ENCODE measurements around the gene DOK5.

DOK5 gene

DNA sequence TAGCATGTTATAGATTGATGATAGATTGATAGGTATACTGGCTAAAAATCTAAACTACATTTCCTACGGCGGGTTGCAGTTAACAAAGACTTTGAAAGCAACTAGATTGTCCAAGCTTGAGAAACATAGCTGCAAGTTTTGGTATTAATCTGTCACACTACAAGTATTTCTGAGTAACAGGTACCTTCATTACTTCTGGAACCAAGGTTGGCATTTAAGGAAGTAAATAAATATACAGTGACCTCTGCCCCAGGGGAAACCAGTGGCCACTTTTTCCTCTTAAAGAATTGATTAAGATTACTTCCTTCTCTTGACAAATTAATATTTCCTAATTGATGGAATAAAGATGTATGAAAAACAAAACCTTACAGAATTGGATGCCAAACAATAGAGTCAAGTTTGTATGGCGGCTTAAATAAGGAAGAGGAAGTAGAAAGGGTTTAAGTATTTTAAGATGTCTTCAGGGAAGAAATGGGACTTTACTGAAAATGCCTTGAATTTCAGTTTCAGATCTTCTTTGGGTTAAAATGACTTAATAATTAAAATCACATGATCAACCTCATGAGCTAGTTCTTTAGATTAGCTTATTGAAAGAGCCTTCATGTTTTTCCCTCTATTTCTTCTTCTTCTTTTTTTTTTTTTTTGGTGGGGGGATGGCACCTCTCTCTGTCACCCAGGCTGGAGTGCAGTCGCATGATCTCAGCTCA lies 132.8 kb downstream of the DOK5 start:
- H3K4me3 ChIP-seq (ENCODE audit: low read depth, low read length), result no peak overlapping the region
- TF ChIP-seq CTCF (IDR thresholded peaks at IDR 0.05; ENCODE audit: low read depth, low read length, missing control alignments), result no peak
- H3K36me3 ChIP-seq (replicated peaks), result no peaks in the 10 kb centered on the region
- H3K27ac ChIP-seq, result no peak overlapping the region
- DNase-seq, result no peak
- no peaks in the 10 kb centered on the region for H3K27me3 ChIP-seq (replicated peaks)
- in situ Hi-C loops (cut with HindIII; ENCODE audit: low pct_ligation_motif_present, low sequenced_read_pairs), result no loop called here

- TF ChIP-seq CTCF (IDR thresholded peaks at IDR 0.05; ENCODE audit: low read depth, low read length, missing control alignments), result no peak
- no peak overlapping the region for H3K27ac ChIP-seq
- no peak overlapping the region for H3K4me3 ChIP-seq (ENCODE audit: low read depth, low read length)
- H3K27me3 ChIP-seq (replicated peaks), result no peaks in the 10 kb centered on the region
- H3K36me3 ChIP-seq (replicated peaks), result no peaks in the 10 kb centered on the region
- in situ Hi-C loops (cut with HindIII; ENCODE audit: low pct_ligation_motif_present, low sequenced_read_pairs), result no loop called here
- DNase-seq, result no peak
Measured at GRCh38 chr20:54608943-54609342, 133.6 kb downstream of the DOK5 start.

DNA sequence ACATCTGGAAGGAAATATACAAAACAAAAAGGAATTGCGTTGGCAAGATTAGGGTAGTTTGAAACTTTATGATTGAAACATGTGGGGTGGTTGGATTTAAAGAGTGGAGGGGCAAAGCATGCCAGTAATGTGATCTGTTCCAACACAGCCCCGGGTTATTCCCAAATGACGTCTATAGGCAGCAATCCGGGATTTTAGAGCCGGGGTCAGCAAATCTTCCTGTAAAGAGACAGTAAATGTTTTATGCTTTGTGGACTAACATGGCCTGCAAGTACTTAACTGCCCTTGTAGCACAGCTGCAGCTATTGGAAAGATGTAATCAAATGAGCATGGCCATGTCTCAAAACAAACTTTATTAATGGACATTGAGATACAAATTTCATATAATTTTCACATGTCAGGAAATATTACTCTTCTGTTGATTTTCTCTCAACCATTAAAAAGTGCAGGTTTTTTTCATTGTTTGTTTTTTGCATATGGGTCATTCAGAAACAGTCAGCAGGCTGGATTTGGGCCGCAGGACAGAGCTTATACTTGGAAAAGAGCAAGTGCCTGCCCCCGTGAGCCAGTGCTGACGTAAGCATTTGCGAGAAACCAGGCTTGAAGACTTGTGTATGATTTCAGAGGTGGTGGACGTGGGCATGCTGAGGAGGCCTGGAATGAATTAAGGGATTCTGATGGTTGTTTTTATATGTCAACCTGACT lies 136.5 kb downstream of the DOK5 start:
- no peak for TF ChIP-seq CTCF (IDR thresholded peaks at IDR 0.05; ENCODE audit: low read depth, low read length, missing control alignments)

GRCh38 chr20:54618412-54618811 lies 143.0 kb downstream of the DOK5 start:
- no peak for DNase-seq
- Histone ChIP-seq H3K27me3 (replicated peaks) (no peaks in the 10 kb centered on the region), H3K36me3 (replicated peaks) (no peaks in the 10 kb centered on the region), H3K4me3 (ENCODE audit: low read depth, low read length) (no peak overlapping the region), H3K27ac (no peak overlapping the region)
- TF ChIP-seq CTCF (IDR thresholded peaks at IDR 0.05; ENCODE audit: low read depth, low read length, missing control alignments), result no peak
- in situ Hi-C loops (cut with HindIII; ENCODE audit: low pct_ligation_motif_present, low sequenced_read_pairs), result no loop called here

More for the DNA sequence above, 136.5 kb downstream of the DOK5 start:
- Histone ChIP-seq H3K36me3 (replicated peaks) (no peaks in the 10 kb centered on the region), H3K27ac (no peak overlapping the region), H3K4me3 (ENCODE audit: low read depth, low read length) (no peak overlapping the region), H3K27me3 (replicated peaks) (no peaks in the 10 kb centered on the region)
- in situ Hi-C loops (cut with HindIII; ENCODE audit: low pct_ligation_motif_present, low sequenced_read_pairs), result no loop called here
- no peak for DNase-seq

DNA sequence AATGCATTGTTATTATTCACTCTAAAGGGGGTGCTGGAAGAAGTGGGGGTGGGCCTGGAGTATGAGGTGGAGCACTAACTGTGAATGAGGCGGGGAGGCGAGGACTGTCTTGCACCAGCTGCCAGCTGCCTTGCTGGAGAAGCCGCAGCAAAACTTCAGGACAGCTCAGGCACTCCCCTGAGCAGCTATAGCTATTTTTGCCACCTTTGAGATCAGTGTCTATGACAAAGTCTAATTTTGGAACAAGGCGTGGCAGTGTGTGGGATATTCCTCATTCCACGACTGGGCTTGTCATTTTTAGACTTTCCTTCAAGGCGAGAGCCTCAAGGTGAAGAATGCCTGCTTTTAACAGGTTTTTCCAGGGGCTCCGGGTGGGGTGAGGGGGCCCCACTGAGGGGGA lies 143.8 kb downstream of the DOK5 start:
- TF ChIP-seq CTCF (IDR thresholded peaks at IDR 0.05; ENCODE audit: low read depth, low read length, missing control alignments), result no peak
- Histone ChIP-seq H3K36me3 (replicated peaks) (no peaks in the 10 kb centered on the region), H3K27ac (no peak overlapping the region), H3K4me3 (ENCODE audit: low read depth, low read length) (no peak overlapping the region), H3K27me3 (replicated peaks) (no peaks in the 10 kb centered on the region)
- in situ Hi-C loops (cut with HindIII; ENCODE audit: low pct_ligation_motif_present, low sequenced_read_pairs), result no loop called here
- no peak for DNase-seq

Data from brain microvascular endothelial cell (primary cell).